Limb (tissue), 2 donors: ENCODE measurements around the gene MROH2A.
"Not testable (repeated sequence)": the region's sequence is repeated elsewhere in the genome, so short reads cannot be mapped to it uniquely, and the experiment has no call there.

Experiments used
- DNase-seq, 2 donors: peaks; one replicate each; pipeline ENCODE4 v3.0.0-alpha.2; 2016; ENCODE audit errors: extremely low spot score in 2 of 2

Gene MROH2A

GRCh38 chr2:233778030-233778429 lies at the start of gene MROH2A:
Gene MROH2A (plus strand): TSS chr2:233778330. CDS start chr2:233779359, 1,029 bp downstream.
- DNase-seq = no peak

- DNase-seq = no peak
Measured at GRCh38 chr2:233728723-233729301, 49.3 kb upstream of the MROH2A start, which contains the start of gene UGT1A3. Gene UGT1A3 (plus strand): TSS chr2:233729042. CDS start chr2:233729127, 85 bp downstream.

GRCh38 chr2:233736868-233737653 lies 41.1 kb upstream of the MROH2A start:
- DNase-seq = not testable (repeated sequence)

GRCh38 chr2:233740870-233741269 lies 37.3 kb upstream of the MROH2A start:
- no peak for DNase-seq

- DNase-seq = no peak
Measured at GRCh38 chr2:233743464-233744259, 34.5 kb upstream of the MROH2A start.

- no peak for DNase-seq
Measured at GRCh38 chr2:233745073-233745755, 32.9 kb upstream of the MROH2A start.

GRCh38 chr2:233745838-233746237 lies 32.3 kb upstream of the MROH2A start:
- not testable (repeated sequence) for DNase-seq

GRCh38 chr2:233746475-233747282 lies 31.5 kb upstream of the MROH2A start:
- no peak for DNase-seq

GRCh38 chr2:233747283-233747544 lies 30.9 kb upstream of the MROH2A start:
- DNase-seq = no peak

- not testable (repeated sequence) for DNase-seq
Measured at GRCh38 chr2:233750689-233751088, 27.4 kb upstream of the MROH2A start.

- DNase-seq = not testable (repeated sequence)
Measured at GRCh38 chr2:233751212-233752009, 26.7 kb upstream of the MROH2A start.

GRCh38 chr2:233754872-233755611 lies 23.1 kb upstream of the MROH2A start:
- DNase-seq = no peak

- DNase-seq = no peak
Measured at GRCh38 chr2:233756429-233757081, 21.6 kb upstream of the MROH2A start.

- no peak for DNase-seq
Measured at GRCh38 chr2:233758141-233758540, 20.0 kb upstream of the MROH2A start.

GRCh38 chr2:233758849-233759248 lies 19.3 kb upstream of the MROH2A start:
- no peak for DNase-seq

- DNase-seq = no peak
Measured at GRCh38 chr2:233760043-233760442, 18.1 kb upstream of the MROH2A start, which contains the start of gene UGT1A1. Gene UGT1A1 (plus strand): TSS chr2:233760270. CDS start chr2:233760288, 18 bp downstream.

- no peak for DNase-seq
Measured at GRCh38 chr2:233761040-233761769, 16.9 kb upstream of the MROH2A start.

GRCh38 chr2:233764264-233764663 lies 13.9 kb upstream of the MROH2A start:
- DNase-seq = no peak
